Fibroblast of lung (primary cell): ENCODE measurements around the gene ARFIP2.

Source experiments
- EZH2 ChIP-seq: IDR thresholded peaks from 2 replicates; pipeline ENCODE4 v1.5.1; 2012; ENCODE audit warnings: low read length, control low read depth, mild to moderate bottlenecking; ENCODE audit errors: missing control alignments
- TF ChIP-seq, protein P1 (sequence below), 2 donors: IDR thresholded peaks in 1 of 2; conservative IDR thresholded peaks in 1 of 2; 1 replicate in 1 of 2; 2 replicates in 1 of 2; pipeline ENCODE4 v1.5.1; 2011 to 2012; ENCODE audit warnings: low read length in 2 of 2, control low read depth in 1 of 2, inconsistent platforms in 1 of 2, low read depth in 1 of 2, mild to moderate bottlenecking in 1 of 2

DNA sequence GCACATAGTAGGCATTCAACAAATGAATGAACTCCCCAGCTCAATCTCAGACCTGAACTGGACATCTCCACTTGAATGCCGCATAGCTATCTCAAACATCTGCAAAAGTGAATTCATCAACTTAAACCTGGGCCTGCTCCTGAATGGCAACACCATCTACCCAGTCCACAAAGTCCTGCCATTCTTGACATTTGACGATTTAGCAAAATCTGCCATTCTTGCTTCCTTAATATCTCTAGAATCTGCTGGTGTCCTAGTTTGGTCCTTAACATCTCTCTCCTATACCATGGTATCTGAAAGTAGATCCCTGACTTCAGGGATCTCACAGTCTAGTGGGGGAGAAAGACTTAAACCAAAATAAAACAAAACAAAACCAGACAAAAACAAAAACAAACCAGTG, 28.0 kb downstream of the ARFIP2 start:
- TF ChIP-seq, protein P1, sequence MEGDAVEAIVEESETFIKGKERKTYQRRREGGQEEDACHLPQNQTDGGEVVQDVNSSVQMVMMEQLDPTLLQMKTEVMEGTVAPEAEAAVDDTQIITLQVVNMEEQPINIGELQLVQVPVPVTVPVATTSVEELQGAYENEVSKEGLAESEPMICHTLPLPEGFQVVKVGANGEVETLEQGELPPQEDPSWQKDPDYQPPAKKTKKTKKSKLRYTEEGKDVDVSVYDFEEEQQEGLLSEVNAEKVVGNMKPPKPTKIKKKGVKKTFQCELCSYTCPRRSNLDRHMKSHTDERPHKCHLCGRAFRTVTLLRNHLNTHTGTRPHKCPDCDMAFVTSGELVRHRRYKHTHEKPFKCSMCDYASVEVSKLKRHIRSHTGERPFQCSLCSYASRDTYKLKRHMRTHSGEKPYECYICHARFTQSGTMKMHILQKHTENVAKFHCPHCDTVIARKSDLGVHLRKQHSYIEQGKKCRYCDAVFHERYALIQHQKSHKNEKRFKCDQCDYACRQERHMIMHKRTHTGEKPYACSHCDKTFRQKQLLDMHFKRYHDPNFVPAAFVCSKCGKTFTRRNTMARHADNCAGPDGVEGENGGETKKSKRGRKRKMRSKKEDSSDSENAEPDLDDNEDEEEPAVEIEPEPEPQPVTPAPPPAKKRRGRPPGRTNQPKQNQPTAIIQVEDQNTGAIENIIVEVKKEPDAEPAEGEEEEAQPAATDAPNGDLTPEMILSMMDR (conservative IDR thresholded peaks at IDR 0.05 in 1 of 2, IDR thresholded peaks at IDR 0.05 in 1 of 2; ENCODE audit: low read depth in 1 of 2, low read length in 2 of 2), result no peak
- TF ChIP-seq EZH2, result no peak
